Thymus (tissue), 11 donors: ENCODE measurements around the gene BACE1. TPM values are rescaled to one million over a fixed set of nuclear protein-coding genes. Genes with fewer than 3 reads are reported as not detected.

Source experiments
- DNase-seq, 9 donors: peaks; one replicate each; pipeline ENCODE4 v3.0.0-alpha.2; 2013; ENCODE audit warnings: low spot score in 9 of 9, low read depth in 6 of 9, missing footprints in 1 of 9
- H3K27ac ChIP-seq, 2 donors: one replicate each; pipeline ENCODE4 v1.5.1; 2013; ENCODE audit warnings: control low read depth in 1 of 2, low read depth in 1 of 2, low read length in 1 of 2, mild to moderate bottlenecking in 1 of 2, moderate library complexity in 1 of 2
- H3K27me3 ChIP-seq, 2 donors: one replicate each; pipeline ENCODE4 v1.5.1; 2013; ENCODE audit warnings: low read length in 1 of 2; ENCODE audit not compliant: control insufficient read depth in 2 of 2, insufficient read depth in 1 of 2
- H3K36me3 ChIP-seq, 2 donors: one replicate each; pipeline ENCODE4 v1.5.1; 2013; ENCODE audit warnings: low read length in 1 of 2, mild to moderate bottlenecking in 1 of 2, moderate library complexity in 1 of 2; ENCODE audit not compliant: control insufficient read depth in 2 of 2, insufficient read depth in 2 of 2
- H3K4me1 ChIP-seq, 2 donors: one replicate each; pipeline ENCODE4 v1.5.1; 2013; ENCODE audit warnings: low read length in 2 of 2; ENCODE audit not compliant: control insufficient read depth in 2 of 2, insufficient read depth in 2 of 2
- H3K4me3 ChIP-seq, 2 donors: one replicate each; pipeline ENCODE4 v1.5.1; 2013; ENCODE audit warnings: low read length in 2 of 2, control low read depth in 1 of 2, mild to moderate bottlenecking in 1 of 2
- H3K9me3 ChIP-seq, 2 donors: one replicate each; pipeline ENCODE4 v1.5.1; 2013; ENCODE audit warnings: low read length in 1 of 2, mild to moderate bottlenecking in 1 of 2; ENCODE audit not compliant: control insufficient read depth in 2 of 2, insufficient read depth in 1 of 2
- WGBS: extraction: QIAGEN DNeasy Blood & Tissue Kit; methylation state at CpG from one replicate; pipeline ENCODE4 v1.1.7; 2013; 5-methylcytosine and 5-hydroxymethylcytosine counted together
- polyA plus RNA-seq: library from polyadenylated mRNA; stranded (reverse); fragments of 200-250 nt; gene quantifications from one replicate; pipeline ENCODE4 v1.2.3, GENCODE V29; 2013
- total RNA-seq: library from RNA; stranded (reverse); fragments of 120-200 nt; gene quantifications from one replicate; pipeline ENCODE4 v1.2.4, GENCODE V29; 2013
- donor health status: healthy.

Gene BACE1
- total and polyA plus RNA-seq, 2 donors = 1.7 to 4.9 TPM

DNA sequence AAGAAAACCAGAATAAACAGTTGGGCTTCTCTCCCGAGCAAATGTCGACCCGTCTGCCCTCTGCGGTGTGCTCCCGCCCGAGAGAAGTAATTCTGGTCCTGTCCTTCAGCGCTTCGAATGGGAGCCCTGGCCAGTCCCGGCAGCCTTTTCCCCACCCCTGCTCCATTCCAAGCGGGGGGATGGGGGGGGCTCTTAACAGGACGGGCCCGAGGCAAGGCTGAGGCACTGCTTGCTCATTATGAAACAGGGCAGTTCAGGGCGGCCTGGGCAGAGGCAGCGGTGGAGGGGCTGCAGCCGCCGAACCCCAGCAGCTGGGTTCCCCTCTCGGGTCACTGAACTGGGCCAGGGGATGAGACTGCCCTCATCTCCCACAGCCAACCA lies 15.8 kb downstream of the BACE1 start:
- no peaks in the 10 kb centered on the region for H3K4me1 ChIP-seq
- peaks cover 1 to 2% of the 10 kb centered on the region in 2 donors for H3K36me3 ChIP-seq
- no peaks in the 10 kb centered on the region for H3K27me3 ChIP-seq
- no peak overlapping the region for H3K4me3 ChIP-seq
- WGBS = 93% methylated on average over 17 of the region's 17 CpGs
- no peaks in the 10 kb centered on the region for H3K9me3 ChIP-seq
- no peak overlapping the region for H3K27ac ChIP-seq
- DNase-seq = no peak

DNA sequence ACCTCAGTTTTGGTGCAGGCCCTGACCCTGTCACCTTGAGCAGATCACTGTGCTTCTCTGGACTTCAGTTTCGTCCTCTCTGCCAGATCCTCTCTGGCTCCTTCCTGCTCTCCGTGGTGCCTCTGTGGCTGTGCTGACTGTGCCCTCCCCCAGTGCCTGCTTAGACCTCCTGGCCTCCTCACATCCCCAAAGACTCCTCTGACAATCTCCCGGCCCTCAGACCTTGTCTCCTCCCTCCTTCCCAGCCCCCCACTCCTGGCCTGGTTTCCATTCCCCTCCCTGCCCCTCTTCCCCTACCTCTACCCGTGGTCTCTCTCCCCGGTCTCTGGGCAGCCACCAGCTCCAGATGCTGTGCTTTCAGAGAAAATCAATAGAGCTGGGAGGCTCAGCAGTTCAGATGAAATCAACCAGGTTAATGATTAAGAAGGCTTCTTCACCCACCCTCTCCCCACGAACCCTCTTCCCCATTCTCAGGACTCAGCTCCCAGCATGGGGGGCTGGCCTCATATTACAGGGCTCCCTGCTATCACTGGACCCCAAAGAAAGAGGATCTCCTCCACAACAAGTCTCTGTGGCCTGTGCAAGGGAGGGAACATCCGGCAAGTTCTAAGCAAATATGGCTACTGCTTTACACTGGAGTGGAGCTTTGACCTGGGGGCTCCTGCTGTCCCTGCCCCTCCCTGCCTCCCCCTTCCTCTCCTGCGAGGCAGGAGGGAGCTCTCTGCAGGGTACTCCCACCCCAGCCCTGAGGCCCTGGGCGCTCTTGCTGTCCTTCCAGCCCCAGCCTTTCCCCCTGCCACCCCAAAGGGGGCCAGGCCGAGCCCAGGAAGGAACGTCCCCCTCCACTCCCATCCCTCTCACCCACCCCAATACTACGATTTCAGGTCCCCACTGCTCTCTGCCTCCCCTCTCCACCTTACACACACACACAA lies 16.4 kb downstream of the BACE1 start:
- DNase-seq = no peak
- Histone ChIP-seq H3K27ac (no peak overlapping the region), H3K4me1 (no peaks in the 10 kb centered on the region), H3K36me3 (peaks cover 2 to 4% of the 10 kb centered on the region in 2 donors), H3K4me3 (no peak overlapping the region), H3K9me3 (no peaks in the 10 kb centered on the region), H3K27me3 (no peaks in the 10 kb centered on the region)
- WGBS = 90% methylated on average over 12 of the region's 12 CpGs

DNA sequence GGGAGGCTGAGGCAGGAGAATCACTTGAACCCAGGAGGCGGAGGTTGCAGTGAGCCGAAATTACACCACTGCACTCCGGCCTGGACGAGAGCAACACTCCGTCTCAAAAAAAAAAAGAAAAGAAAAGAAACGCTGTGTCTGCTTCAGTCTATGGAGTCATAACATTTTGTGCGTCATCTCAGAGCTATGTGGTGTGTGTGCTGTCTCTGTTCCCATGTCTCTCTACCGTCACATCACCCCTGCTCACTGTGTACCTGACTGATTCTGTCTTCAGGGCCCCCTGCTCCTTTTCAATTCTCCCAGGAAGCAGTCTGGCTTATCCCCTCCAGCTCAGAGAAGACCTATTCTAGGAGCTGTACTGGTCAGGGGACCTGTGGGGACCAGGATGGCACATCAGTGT lies 17.9 kb downstream of the BACE1 start:
- no peak overlapping the region for H3K4me3 ChIP-seq
- no peak overlapping the region for H3K27ac ChIP-seq
- 97% methylated on average over 8 of the region's 8 CpGs for WGBS
- peaks cover 2 to 4% of the 10 kb centered on the region in 2 donors for H3K36me3 ChIP-seq
- H3K4me1 ChIP-seq = no peaks in the 10 kb centered on the region
- H3K9me3 ChIP-seq = no peaks in the 10 kb centered on the region
- no peak for DNase-seq
- H3K27me3 ChIP-seq = no peaks in the 10 kb centered on the region

DNA sequence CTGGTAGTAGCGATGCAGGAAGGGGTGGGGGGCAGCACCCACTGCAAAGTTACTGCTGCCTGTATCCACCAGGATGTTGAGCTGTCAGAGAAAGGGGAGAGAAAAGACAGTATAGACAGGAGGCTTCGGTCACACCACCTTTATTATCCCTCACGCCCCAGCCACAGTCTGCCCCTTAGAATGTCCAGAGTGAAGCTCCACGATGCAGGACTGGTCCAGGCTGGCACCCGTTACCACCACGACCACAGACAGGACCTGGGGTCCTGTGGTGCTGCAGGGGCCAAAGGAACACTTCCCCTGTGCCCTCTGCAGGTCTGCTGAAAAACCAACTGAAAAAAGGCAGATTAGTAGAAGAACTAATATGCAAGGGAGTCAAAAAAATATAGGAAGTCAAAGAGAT lies 19.2 kb downstream of the BACE1 start:
- no peak for DNase-seq
- Histone ChIP-seq H3K4me1 (no peaks in the 10 kb centered on the region), H3K9me3 (no peaks in the 10 kb centered on the region), H3K4me3 (no peak overlapping the region), H3K27me3 (no peaks in the 10 kb centered on the region), H3K27ac (no peak overlapping the region), H3K36me3 (peaks cover 2 to 4% of the 10 kb centered on the region in 2 donors)
- WGBS = 95% methylated on average over 6 of the region's 6 CpGs

DNA sequence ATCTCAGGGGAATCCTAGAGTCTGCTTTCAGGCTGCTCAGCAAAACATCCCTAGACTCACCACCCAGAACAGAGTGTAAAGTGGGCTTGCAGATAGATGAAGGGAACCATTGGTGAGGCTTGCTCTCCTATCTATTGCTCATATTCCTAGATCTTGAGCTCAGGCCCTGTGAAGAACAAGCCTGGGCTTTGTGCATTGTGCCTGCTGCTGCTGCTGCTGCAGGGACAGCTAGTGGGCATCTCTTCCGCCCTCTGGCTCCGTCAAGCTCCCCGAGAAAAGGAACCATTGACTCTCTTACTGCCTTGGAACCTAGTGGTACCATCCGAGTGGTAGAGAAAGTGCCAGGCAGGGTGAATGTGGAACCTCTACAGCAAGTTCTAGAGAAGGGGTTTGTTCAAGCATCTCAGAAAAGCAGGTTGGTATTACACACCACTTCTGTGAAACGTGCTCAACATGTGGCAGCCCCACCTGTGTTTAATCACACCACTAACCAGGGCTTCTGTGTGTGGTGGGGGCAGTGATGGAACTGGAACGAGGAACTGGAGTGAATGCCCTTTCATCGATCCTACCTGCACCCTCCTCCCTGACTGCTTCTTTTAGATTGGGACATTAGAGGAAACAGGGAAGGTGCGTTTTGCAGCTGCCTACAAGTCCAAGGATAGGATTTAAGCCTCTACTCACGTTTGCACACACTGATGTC lies 20.5 kb downstream of the BACE1 start:
- Histone ChIP-seq H3K4me3 (no peak overlapping the region), H3K27me3 (no peaks in the 10 kb centered on the region), H3K4me1 (no peaks in the 10 kb centered on the region), H3K36me3 (peaks cover 4% of the 10 kb centered on the region in 2 donors), H3K9me3 (no peaks in the 10 kb centered on the region), H3K27ac (no peak overlapping the region)
- WGBS = 96% methylated on average over 9 of the region's 9 CpGs
- no peak for DNase-seq

DNA sequence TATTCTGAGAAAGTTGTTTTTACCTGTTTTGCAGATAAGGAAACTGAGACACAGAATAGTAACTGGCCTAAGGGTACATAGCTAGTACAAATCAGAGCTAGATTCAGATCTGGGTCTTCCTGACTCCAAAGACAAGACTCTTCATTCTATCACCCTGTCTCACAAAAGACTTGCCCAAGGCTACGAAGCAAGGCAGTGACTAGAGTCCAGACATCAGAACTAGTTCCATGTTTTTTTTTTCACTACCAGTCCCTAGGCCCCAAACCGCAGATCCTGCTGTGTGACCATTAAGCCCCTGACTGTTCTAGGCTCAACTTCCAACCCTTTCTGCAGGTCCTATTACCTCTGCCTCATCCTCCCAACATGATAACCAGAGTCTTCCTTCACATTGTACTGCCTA lies 23.4 kb downstream of the BACE1 start:
- H3K27me3 ChIP-seq = no peaks in the 10 kb centered on the region
- WGBS = 98% methylated on average over 2 of the region's 2 CpGs
- no peak overlapping the region for H3K4me3 ChIP-seq
- no peak for DNase-seq
- no peak overlapping the region for H3K27ac ChIP-seq
- H3K36me3 ChIP-seq = peaks cover 11 to 23% of the 10 kb centered on the region in 2 donors
- H3K4me1 ChIP-seq = no peaks in the 10 kb centered on the region
- no peaks in the 10 kb centered on the region for H3K9me3 ChIP-seq

DNA sequence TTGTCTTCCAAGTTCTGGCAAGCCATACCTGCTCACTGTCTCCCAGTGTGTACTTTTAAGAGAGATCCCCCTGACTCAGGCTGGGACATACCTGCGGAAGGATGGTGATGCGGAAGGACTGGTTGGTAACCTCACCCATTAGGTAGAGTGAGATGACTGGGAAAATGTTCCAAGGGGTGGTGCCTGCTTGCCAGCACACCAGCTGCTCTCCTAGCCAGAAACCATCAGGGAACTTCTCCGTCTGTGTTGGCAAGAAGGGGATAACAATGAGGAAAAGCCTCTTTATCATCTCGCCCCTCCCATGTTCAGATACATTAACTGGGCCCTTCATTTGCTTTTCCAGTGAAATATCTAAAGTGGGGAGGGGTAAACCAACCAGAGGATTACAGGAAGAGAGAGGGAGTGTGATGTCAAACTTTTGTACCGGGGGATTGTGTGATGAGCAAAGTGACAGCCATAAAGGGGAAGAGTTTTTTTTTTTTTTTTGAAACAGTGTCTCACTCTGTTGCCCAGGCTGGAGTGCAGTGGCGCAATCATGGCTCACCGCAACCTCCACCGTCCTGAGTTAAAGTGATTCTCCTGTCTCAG lies 25.2 kb downstream of the BACE1 start, which contains the start of gene BACE1-AS:
Gene BACE1-AS (plus strand): TSS at position 538 of the 588 bp plus-strand sequence.
- no peaks in the 10 kb centered on the region for H3K9me3 ChIP-seq
- H3K27ac ChIP-seq = no peak within 1 kb of the TSS
- no peaks in the 10 kb centered on the region for H3K27me3 ChIP-seq
- no peak within 1 kb of the TSS for H3K4me3 ChIP-seq
- WGBS = 99% methylated on average over 8 of the region's 8 CpGs
- H3K36me3 ChIP-seq = peaks cover 18 to 29% of the 10 kb centered on the region in 2 donors
- DNase-seq = no peak
- no peaks in the 10 kb centered on the region for H3K4me1 ChIP-seq

DNA sequence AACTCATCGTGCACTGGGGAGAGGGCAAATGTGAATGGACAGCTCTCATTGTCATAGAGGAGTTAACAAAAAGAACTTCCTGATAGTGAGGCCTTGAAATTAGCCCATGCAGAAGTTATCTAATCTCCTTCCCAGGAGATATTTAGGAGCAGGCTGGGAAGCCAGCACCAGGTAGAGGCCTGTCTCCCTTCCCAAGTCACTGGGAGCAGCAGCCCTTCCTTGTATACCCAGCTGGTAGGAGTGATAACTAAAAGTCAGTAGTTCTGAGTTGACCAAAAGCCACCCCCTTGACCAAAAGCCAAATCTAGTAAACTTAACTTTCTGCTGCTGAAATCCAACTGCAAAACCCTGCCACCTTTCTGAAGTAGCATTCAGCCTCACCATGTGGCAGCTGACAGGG lies 26.3 kb downstream of the BACE1 start:
- H3K4me1 ChIP-seq = no peaks in the 10 kb centered on the region
- 97% methylated on average over 1 of the region's 1 CpG for WGBS
- peaks cover 17 to 35% of the 10 kb centered on the region in 2 donors for H3K36me3 ChIP-seq
- H3K9me3 ChIP-seq = no peaks in the 10 kb centered on the region
- no peak overlapping the region for H3K4me3 ChIP-seq
- no peak overlapping the region for H3K27ac ChIP-seq
- no peaks in the 10 kb centered on the region for H3K27me3 ChIP-seq
- DNase-seq = no peak

DNA sequence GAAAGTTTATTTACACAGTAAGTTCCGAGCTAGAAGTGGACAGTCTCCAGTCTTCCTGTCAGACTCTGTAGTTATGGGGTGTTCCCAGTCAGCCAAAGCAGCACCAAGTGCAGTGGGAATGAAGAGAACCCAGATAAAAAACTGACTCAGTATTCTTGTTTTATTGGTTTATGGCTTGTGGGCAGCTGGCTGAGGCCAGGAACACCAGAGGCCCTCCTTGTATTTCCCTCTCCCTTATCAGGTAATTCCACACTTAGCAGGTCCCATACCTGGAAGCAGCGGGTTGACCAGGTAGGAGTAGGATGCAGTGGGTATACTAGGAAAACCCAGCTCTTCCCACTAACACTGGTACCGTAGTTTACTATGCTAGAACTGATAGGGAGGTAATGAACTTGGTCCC lies 28.4 kb downstream of the BACE1 start:
- no peaks in the 10 kb centered on the region for H3K4me1 ChIP-seq
- H3K4me3 ChIP-seq = no peak overlapping the region
- H3K27ac ChIP-seq = no peak overlapping the region
- H3K9me3 ChIP-seq = no peaks in the 10 kb centered on the region
- peaks cover 25 to 48% of the 10 kb centered on the region in 2 donors for H3K36me3 ChIP-seq
- no peaks in the 10 kb centered on the region for H3K27me3 ChIP-seq
- over 99% methylated on average over 3 of the region's 3 CpGs for WGBS
- DNase-seq = no peak
